OCI-LY1 (cell line): ENCODE measurements around the gene FNIP2.

Source experiments
- CTCF ChIP-seq: fragments of 200-600 bp; sonication (generic), shearing (Covaris generic); IDR thresholded peaks from 2 replicates; pipeline ENCODE4 v1.5.1; 2017; ENCODE audit warnings: mild to moderate bottlenecking, antibody characterized with exemption, low read length, moderate library complexity, mixed read lengths
- EZH2 ChIP-seq: fragments of 200-600 bp; sonication (generic), shearing (Covaris generic); IDR thresholded peaks from 2 replicates; pipeline ENCODE4 v1.8.0; 2017; ENCODE audit warnings: borderline replicate concordance, mixed run types, mild to moderate bottlenecking, antibody characterized with exemption, low read length, moderate library complexity, mixed read lengths

GRCh38 chr4:158841540-158841939 is 72.7 kb downstream of the FNIP2 start:
- TF ChIP-seq CTCF (no peak), EZH2 (no peak)
